NCI-H748 (cell line): ENCODE results near the gene TDRD12.
"Not testable (repeated sequence)": the region's sequence is repeated elsewhere in the genome, so short reads cannot be mapped to it uniquely, and the experiment has no call there.

ENCODE experiments used
- DNase-seq: peaks from one replicate; lab custom pipeline; 2025; ENCODE audit not compliant: unreplicated experiment; lab: John Stamatoyannopoulos, UW

Gene TDRD12

DNA sequence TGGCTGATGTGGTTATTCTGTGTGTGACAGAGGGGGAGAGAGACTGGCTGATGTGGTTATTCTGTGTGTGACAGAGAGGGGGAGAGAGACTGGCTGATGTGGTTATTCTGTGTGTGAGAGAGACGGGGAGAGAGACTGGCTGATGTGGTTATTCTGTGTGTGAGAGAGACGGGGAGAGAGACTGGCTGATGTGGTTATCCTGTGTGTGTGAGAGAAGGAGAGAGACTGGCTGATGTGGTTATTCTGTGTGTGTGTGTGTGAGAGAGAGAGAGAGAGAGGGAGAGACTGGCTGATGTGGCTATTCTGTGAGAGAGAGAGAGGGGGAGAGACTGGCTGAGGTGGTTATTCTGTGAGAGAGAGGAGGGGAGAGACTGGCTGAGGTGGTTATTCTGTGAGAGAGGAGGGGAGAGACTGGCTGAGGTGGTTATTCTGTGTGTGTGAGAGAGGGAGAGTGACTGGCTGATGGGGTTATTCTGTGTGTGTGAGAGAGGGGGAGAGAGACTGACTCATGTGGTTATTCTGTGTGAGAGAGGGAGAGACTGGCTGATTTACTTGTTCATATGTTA lies 27.1 kb downstream of the TDRD12 start:
- DNase-seq: not testable (repeated sequence)

GRCh38 chr19:32748497-32748896 lies 28.9 kb downstream of the TDRD12 start:
- DNase-seq: peak; percentile 13

- no peak for DNase-seq
Observed at GRCh38 chr19:32748948-32749347, 29.4 kb downstream of the TDRD12 start.

DNA sequence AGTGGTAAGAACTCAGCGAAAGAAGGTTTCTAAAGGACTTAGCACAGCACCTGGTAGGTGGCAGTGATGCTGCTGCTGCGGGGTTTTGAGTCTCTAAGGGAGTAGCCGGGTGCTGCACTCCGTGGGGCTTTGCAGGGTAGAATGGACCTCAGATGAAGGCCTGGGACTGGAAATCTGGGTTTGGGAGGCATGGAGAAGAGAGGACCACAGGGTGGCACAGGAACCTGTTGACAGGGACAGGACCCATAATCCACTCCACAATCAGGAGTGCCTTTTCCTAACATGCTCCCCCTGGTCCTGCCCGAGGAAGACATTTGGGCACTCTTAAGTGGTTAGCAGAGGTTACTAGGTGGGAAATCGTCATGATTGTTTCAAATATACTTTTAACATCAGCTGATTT lies 29.8 kb downstream of the TDRD12 start:
- DNase-seq: no peak

DNA sequence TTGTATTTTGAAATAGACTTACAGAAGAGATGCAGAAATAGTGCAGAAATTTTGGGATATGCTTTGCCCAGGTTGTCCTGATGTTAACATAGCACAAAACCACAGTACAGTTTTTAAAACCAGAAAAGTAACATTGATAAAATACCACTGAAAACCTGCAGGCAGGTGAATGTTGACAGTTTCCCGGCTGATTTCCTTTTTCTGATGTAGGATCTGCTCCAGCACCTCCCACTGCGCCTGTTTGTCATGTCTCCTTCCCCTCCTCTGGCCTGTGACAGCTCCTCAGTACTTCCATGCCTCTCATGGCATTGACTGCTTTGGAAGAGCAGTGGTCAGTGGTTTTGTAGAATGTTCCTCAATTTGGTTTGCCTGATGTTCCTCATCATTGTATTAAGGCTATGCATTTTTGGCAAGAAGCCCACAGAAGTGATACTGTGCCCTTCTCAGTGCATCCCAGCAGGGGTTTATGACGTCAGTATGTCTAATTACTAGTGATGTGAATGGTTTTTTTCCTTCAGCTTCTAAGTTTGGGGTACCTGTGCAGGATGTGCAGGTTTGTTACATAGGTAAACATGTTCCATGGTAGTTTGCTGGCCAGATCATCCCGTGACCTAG lies 31.0 kb downstream of the TDRD12 start:
- DNase-seq: peak; percentile 40

DNA sequence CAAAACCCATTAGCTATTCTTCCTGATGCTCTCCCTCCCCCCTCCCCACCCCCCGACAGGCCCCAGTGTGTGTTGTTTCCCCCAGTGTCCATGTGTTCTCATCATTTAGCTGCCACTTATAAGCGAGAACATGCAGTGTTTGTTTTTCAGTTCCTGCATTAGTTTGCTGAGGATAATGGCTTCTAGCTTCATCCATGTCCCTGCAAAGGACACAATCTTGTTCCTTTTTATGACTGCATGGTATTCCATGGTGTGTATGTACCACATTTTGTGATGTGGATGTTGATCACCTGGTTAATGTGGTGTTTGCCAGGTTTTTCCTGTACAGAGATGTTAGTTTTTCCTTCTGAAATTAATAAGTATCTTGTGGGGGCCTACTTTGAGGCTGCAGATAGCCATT lies 31.5 kb downstream of the TDRD12 start:
- DNase-seq: no peak

DNA sequence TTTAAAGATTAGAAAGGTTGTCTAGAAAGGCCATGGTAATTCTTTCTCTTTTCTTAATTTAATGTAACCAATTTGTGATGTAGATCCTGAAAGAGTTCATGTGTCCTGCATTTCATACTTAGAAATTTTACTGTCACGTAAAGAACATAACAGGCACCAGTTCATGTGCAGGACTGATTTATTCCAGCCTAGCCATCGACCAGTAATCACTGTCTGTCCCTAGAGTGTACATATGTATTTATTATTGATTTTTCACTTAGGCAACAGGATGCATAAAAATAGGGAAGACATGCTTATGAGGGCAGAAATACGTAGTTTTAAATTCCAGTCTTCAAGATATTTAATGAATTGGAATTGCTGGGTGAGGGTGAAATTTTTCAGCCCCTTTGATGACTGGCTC lies 37.6 kb downstream of the TDRD12 start:
- no peak for DNase-seq

DNA sequence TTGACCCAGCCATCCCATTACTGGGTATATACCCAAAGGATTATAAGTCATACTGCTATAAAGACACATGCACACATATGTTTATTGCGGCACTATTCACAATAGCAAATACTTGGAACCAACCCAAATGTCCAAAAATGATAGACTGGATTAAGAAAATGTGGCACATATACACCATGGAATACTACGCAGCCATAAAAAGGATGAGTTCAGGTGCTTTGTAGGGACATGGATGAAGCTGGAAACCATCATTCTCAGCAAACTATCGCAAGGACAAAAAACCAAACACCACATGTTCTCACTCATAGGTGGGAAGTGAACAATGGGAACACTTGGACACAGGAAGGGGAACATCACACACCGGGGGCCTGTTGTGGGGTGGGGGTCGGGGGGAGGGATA lies 45.8 kb downstream of the TDRD12 start:
- DNase-seq: not testable (repeated sequence)

DNA sequence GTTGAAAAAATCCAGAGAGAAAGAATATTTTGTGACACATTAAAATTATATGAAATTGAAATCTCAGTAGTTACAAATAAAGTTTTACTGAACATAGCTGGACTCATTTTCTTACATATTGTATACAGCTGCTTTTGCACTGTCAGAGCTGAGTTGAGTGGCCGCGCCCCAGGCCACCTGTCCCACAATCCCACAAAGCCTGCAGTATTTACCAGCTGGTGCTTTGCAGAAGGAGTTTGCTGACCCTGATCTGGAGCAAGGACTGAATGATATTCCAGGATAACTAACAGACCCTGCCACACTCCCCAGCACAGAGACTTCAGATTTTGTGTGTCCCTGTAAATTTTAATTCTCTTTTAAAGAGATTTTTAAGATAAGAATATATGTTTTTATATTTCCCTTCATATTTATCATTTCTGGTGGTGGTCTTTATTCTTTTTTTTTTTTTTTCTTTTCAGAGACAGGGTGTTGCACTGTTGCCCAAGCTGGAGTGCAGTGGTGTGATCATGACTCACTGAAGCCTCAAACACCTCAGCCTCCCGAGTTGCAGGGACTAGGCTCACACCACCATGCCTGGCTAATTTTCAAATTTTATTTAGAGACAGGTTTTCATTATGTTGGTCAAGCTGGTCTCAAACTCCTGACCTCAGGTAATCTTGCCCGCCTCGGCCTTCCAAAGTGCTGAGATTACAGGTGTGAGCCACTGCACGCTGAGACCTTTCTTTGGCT lies 48.5 kb downstream of the TDRD12 start:
- DNase-seq: no peak

GRCh38 chr19:32771596-32771995 lies 52.0 kb downstream of the TDRD12 start:
- DNase-seq: no peak

DNA sequence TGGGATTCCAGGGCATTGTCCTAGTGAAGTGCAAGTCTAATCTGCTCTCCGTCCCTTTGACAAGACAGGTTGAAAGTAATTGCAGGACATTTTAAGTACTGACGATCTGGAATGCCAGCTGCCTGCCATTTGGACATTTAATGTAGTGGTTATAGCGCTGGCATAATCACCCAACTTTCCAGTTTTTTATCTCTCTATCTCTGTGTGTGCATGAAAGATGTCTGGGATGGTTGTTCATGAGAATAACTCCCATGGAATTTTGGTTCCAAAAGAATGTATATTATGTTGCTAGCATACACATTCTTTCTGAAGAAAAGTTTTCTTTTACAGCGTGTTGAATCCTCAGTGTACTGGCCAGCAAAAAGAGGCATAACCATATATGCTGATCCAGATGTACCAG lies 53.6 kb downstream of the TDRD12 start:
- DNase-seq: no peak

DNA sequence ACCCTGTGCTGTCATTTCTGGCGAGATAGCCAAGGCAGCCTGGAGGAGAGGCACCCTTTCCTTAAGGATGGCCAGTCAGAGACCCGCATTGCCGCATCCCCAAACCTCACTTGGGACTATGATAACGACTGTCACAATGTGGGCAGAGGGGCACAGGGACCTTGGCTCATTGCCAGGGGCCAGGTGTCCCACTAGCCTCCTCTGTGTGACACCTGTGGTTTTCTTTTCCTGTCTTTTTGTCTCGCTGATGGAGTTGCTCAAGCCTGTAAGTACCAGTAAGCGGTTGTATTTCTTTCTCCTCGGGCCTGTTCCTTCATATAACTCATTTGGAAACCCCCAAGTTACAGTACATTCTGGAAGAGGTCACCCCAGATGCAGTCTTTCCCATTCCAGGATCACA lies 59.5 kb downstream of the TDRD12 start:
- no peak for DNase-seq

- no peak for DNase-seq
Observed at GRCh38 chr19:32781280-32781679, 61.7 kb downstream of the TDRD12 start.

GRCh38 chr19:32782089-32782488 lies 62.5 kb downstream of the TDRD12 start:
- not testable (repeated sequence) for DNase-seq

GRCh38 chr19:32787161-32787813 lies 67.7 kb downstream of the TDRD12 start:
- peak; percentile 35 for DNase-seq

- not testable (repeated sequence) for DNase-seq
Observed at GRCh38 chr19:32787895-32788294, 68.3 kb downstream of the TDRD12 start.

- DNase-seq: no peak
Observed at GRCh38 chr19:32789429-32789828, 69.9 kb downstream of the TDRD12 start.

GRCh38 chr19:32798201-32798600 lies 78.6 kb downstream of the TDRD12 start:
- no peak for DNase-seq

DNA sequence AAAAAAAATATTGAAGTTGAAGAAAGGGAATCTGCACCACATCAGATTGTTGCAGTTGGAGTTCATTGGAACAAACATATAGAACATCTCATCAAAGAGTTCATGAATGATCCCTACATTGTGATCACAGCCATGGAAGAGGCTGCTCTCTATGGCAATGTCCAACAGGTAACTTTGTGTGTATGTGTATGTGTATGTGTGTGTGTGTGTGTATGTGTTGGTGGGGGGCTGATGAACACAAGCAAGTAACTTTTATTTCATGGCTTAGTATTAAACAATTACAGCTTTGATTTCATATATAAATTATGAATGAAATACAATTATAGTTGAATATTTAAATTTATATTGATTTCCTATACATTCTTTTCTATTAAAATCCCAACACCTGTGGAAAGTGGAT lies 80.6 kb downstream of the TDRD12 start:
- no peak for DNase-seq

DNA sequence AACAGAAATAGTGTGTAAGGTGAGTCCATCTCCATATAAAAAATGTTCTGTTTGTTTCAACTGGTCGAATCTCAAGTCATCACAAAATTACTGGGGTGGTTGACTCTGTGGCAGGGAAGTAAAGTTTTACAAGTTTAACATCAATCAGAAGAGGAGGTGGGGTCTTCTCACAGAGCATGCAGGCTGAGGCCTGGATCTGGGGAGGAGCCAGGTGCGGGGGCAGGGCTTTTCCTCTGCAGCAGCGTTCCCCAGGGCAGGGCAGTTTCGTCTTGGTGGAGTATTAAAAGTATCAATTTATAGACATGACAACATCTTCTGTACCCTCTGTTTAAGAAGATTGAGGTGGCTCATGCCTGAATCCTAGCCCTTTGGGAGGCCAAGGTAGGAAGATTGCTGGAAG lies 81.2 kb downstream of the TDRD12 start:
- no peak for DNase-seq

GRCh38 chr19:32802840-32803239 lies 83.3 kb downstream of the TDRD12 start:
- no peak for DNase-seq

- no peak for DNase-seq
Observed at GRCh38 chr19:32808236-32808635, 88.7 kb downstream of the TDRD12 start.
